Fibroblast of gingiva (primary cell): ENCODE results near the gene RSPO4.
"Not testable (repeated sequence)": the region's sequence is repeated elsewhere in the genome, so short reads cannot be mapped to it uniquely, and the experiment has no call there.

Source experiments
- DNase-seq: peaks from one replicate; pipeline ENCODE4 v3.0.0-alpha.2; 2011; ENCODE audit warnings: low read depth

The RSPO4 gene

GRCh38 chr20:1001911-1002681, at the start of gene RSPO4:
Gene RSPO4, minus strand, starts transcription at chr20:1002311. Its CDS starts 147 bp downstream, at chr20:1002164.
- peak; percentile 10 for DNase-seq

- DNase-seq: no peak
Measured at GRCh38 chr20:1050440-1050839, 48.3 kb upstream of the RSPO4 start.

GRCh38 chr20:1045860-1046418, 43.8 kb upstream of the RSPO4 start:
- DNase-seq: no peak

- no peak for DNase-seq
Measured at GRCh38 chr20:1041845-1042390, 39.8 kb upstream of the RSPO4 start.

- no peak for DNase-seq
Measured at GRCh38 chr20:1038205-1038604, 36.1 kb upstream of the RSPO4 start.

- no peak for DNase-seq
Measured at GRCh38 chr20:1037039-1037438, 34.9 kb upstream of the RSPO4 start.

- no peak for DNase-seq
Measured at GRCh38 chr20:1035466-1035865, 33.4 kb upstream of the RSPO4 start.

GRCh38 chr20:1034415-1034789, 32.3 kb upstream of the RSPO4 start:
- DNase-seq: no peak

- DNase-seq: no peak
Measured at GRCh38 chr20:1033751-1034414, 31.8 kb upstream of the RSPO4 start.

GRCh38 chr20:1029980-1030379, 27.9 kb upstream of the RSPO4 start:
- no peak for DNase-seq

GRCh38 chr20:1026214-1026613, 24.1 kb upstream of the RSPO4 start:
- not testable (repeated sequence) for DNase-seq

GRCh38 chr20:1022871-1023270, 20.8 kb upstream of the RSPO4 start:
- no peak for DNase-seq

GRCh38 chr20:1020614-1021013, 18.5 kb upstream of the RSPO4 start:
- DNase-seq: no peak

GRCh38 chr20:1019344-1019743, 17.2 kb upstream of the RSPO4 start:
- no peak for DNase-seq

GRCh38 chr20:1017677-1018076, 15.6 kb upstream of the RSPO4 start:
- DNase-seq: no peak

GRCh38 chr20:1015181-1015580, 13.1 kb upstream of the RSPO4 start:
- DNase-seq: no peak

- no peak for DNase-seq
Measured at GRCh38 chr20:1014471-1014870, 12.4 kb upstream of the RSPO4 start.

GRCh38 chr20:1013566-1014340, 11.6 kb upstream of the RSPO4 start:
- no peak for DNase-seq

GRCh38 chr20:1012359-1013168, 10.5 kb upstream of the RSPO4 start:
- DNase-seq: no peak

GRCh38 chr20:1010659-1011058, 8.5 kb upstream of the RSPO4 start:
- DNase-seq: no peak

GRCh38 chr20:1005452-1006027, 3.4 kb upstream of the RSPO4 start:
- peak; percentile 38 for DNase-seq
